Calu3 (cell line): ENCODE results near the gene BCAS3. TPM values are rescaled to one million over a fixed set of nuclear protein-coding genes. Genes with fewer than 3 reads are reported as not detected.

Source experiments
- BruUV-seq: library from RNA; stranded (reverse); fragments of 400-500 nt; replicated peaks from 2 replicates; lab custom pipeline; 2021; lab: Mats Ljungman, UMichigan
- CTCF ChIA-PET: fragments of 300-600 bp; sonication (Branson Sonifier 250); formaldehyde crosslinking; loops from one replicate; lab custom pipeline; 2022; ENCODE audit warnings: antibody characterized with exemption; lab: Charles Lee
- DNase-seq: peaks from one replicate; pipeline ENCODE4 v3.0.0; 2022
- H3K27ac Mint-ChIP-seq: one replicate; pipeline ENCODE4 v1.8.0; 2022; ENCODE audit warnings: mixed read lengths; ENCODE audit not compliant: unreplicated experiment
- H3K27me3 Mint-ChIP-seq: one replicate; pipeline ENCODE4 v1.8.0; 2022; ENCODE audit warnings: mixed read lengths; ENCODE audit not compliant: unreplicated experiment
- H3K36me3 Mint-ChIP-seq: one replicate; pipeline ENCODE4 v1.8.0; 2022; ENCODE audit warnings: mild to moderate bottlenecking, moderate library complexity, mixed read lengths; ENCODE audit not compliant: insufficient read depth, unreplicated experiment
- H3K4me1 Mint-ChIP-seq: one replicate; pipeline ENCODE4 v1.8.0; 2022; ENCODE audit warnings: mild to moderate bottlenecking, low read depth, mixed read lengths; ENCODE audit not compliant: unreplicated experiment
- H3K4me3 Mint-ChIP-seq: one replicate; pipeline ENCODE4 v1.8.0; 2022; ENCODE audit warnings: mild to moderate bottlenecking, low read depth, moderate library complexity, mixed read lengths; ENCODE audit not compliant: unreplicated experiment
- H3K9me3 Mint-ChIP-seq: one replicate; pipeline ENCODE4 v1.8.0; 2022; ENCODE audit warnings: low read depth, mixed read lengths; ENCODE audit not compliant: unreplicated experiment
- CTCF ChIP-seq: fragments of 200-600 bp; IDR thresholded peaks from one replicate; pipeline ENCODE4 v1.8.0; 2022; ENCODE audit warnings: antibody characterized with exemption; ENCODE audit not compliant: unreplicated experiment
- intact Hi-C: fragments of 100-400 bp; cut with micrococcal nuclease; formaldehyde crosslinking; loops from one replicate; pipeline ENCODE4 v1.10.0; 2022; ENCODE audit not compliant: unreplicated experiment
- total RNA-seq: library from RNA; stranded (reverse); gene quantifications from 2 replicates; pipeline ENCODE4 v1.2.3, GENCODE V29; 2022

BCAS3 gene
- total RNA-seq, 1 experiment from 2014 or later = 10.9 TPM

GRCh38 chr17:60699090-60699489 lies 21.4 kb downstream of the BCAS3 start:
- DNase-seq = no peak
- H3K9me3 Mint-ChIP-seq = no peaks in the 10 kb centered on the region
- no TSS peak for BruUV-seq
- no peaks in the 10 kb centered on the region for H3K36me3 Mint-ChIP-seq
- no peak overlapping the region for H3K27ac Mint-ChIP-seq
- H3K4me3 Mint-ChIP-seq = no peak overlapping the region
- TF ChIP-seq CTCF = no peak
- CTCF ChIA-PET = no interaction called here
- H3K27me3 Mint-ChIP-seq = no peaks in the 10 kb centered on the region
- intact Hi-C loops = no loop called here
- H3K4me1 Mint-ChIP-seq = no peaks in the 10 kb centered on the region

GRCh38 chr17:60704170-60704569 lies 26.5 kb downstream of the BCAS3 start:
- Mint-ChIP-seq H3K9me3 (no peaks in the 10 kb centered on the region), H3K27me3 (no peaks in the 10 kb centered on the region), H3K4me1 (no peaks in the 10 kb centered on the region), H3K27ac (no peak overlapping the region), H3K36me3 (no peaks in the 10 kb centered on the region), H3K4me3 (no peak overlapping the region)
- DNase-seq = no peak
- TF ChIP-seq CTCF = no peak
- no TSS peak for BruUV-seq
- intact Hi-C loops = no loop called here
- CTCF ChIA-PET = no interaction called here

- no TSS peak for BruUV-seq
- no peaks in the 10 kb centered on the region for H3K9me3 Mint-ChIP-seq
- no peaks in the 10 kb centered on the region for H3K27me3 Mint-ChIP-seq
- DNase-seq = no peak
- H3K27ac Mint-ChIP-seq = peak overlapping the region; percentile 68
- H3K4me1 Mint-ChIP-seq = peaks cover 12% of the 10 kb centered on the region
- no peaks in the 10 kb centered on the region for H3K36me3 Mint-ChIP-seq
- CTCF ChIA-PET = interaction anchor here (0.5 kb wide), 1 partner anchor 32 kb away, joined by 5 read pairs; no protein-coding TSS in a partner anchor
- no peak for TF ChIP-seq CTCF
- H3K4me3 Mint-ChIP-seq = peak overlapping the region; percentile 26
- intact Hi-C loops = no loop called here
Measured at GRCh38 chr17:60712675-60713074, 35.0 kb downstream of the BCAS3 start.

GRCh38 chr17:60713608-60714007 lies 36.0 kb downstream of the BCAS3 start:
- no peaks in the 10 kb centered on the region for H3K27me3 Mint-ChIP-seq
- no peaks in the 10 kb centered on the region for H3K9me3 Mint-ChIP-seq
- intact Hi-C loops = no loop called here
- no TSS peak for BruUV-seq
- no peak for DNase-seq
- H3K4me1 Mint-ChIP-seq = peaks cover 12% of the 10 kb centered on the region
- CTCF ChIA-PET = interaction anchor here (0.6 kb wide), 2 partner anchors 20 to 98 kb away, joined by 3 to 5 read pairs; no protein-coding TSS in a partner anchor
- H3K4me3 Mint-ChIP-seq = no peak overlapping the region
- TF ChIP-seq CTCF = no peak
- H3K27ac Mint-ChIP-seq = no peak overlapping the region
- H3K36me3 Mint-ChIP-seq = no peaks in the 10 kb centered on the region
